Measurements from ENCODE around the gene UBC.
"Not testable (repeated sequence)": the region's sequence is repeated elsewhere in the genome, so short reads cannot be mapped to it uniquely, and the experiment has no call there.

Gene UBC

GRCh38 chr12:124893792-124894516 lies 20.5 kb downstream of the UBC start:
- TF ChIP-seq ZNF416 (tag by site-specific recombination; IDR thresholded peaks at IDR 0.05) (no peak), ELK4 (IDR thresholded peaks at IDR 0.05; ENCODE audit: borderline replicate concordance, low read depth, low read length) (no peak), ZNF423 (tag by site-specific recombination; IDR thresholded peaks at IDR 0.05) (no peak), ZFP3 (tag by site-specific recombination; IDR thresholded peaks at IDR 0.05; ENCODE audit: low read depth) (no peak)
- Histone ChIP-seq H3K27ac (ENCODE audit: extremely low read depth, low read depth, low read length) (no peak overlapping the region), H3K9me3 (ENCODE audit: control insufficient read depth, insufficient read depth, low read depth, low read length) (no peaks in the 10 kb centered on the region), H3K36me3 (ENCODE audit: control insufficient read depth in 2 of 2, insufficient read depth in 1 of 2, low read length in 2 of 2) (no peaks in the 10 kb centered on the region), H3K4me1 (ENCODE audit: control insufficient read depth, insufficient read depth, low read length) (no peaks in the 10 kb centered on the region), H3K4me3 (ENCODE audit: low read depth, low read length) (no peak overlapping the region)
- ChIA-PET POLR2A (no interaction called here), CTCF (interaction anchor here (2.0 kb wide), 1 partner anchor 12 kb away, joined by 12 read pairs; no protein-coding TSS in a partner anchor)

GRCh38 chr12:124888260-124888659 lies 26.2 kb downstream of the UBC start:
- Histone ChIP-seq H3K36me3 (ENCODE audit: control insufficient read depth in 2 of 2, insufficient read depth in 1 of 2, low read length in 2 of 2) (no peaks in the 10 kb centered on the region), H3K4me1 (ENCODE audit: control insufficient read depth, insufficient read depth, low read length) (no peaks in the 10 kb centered on the region), H3K4me3 (ENCODE audit: low read depth, low read length) (no peak overlapping the region), H3K9me3 (ENCODE audit: control insufficient read depth, insufficient read depth, low read depth, low read length) (no peaks in the 10 kb centered on the region), H3K27ac (ENCODE audit: extremely low read depth, low read depth, low read length) (no peak overlapping the region)
- ChIA-PET POLR2A (no interaction called here), CTCF (interaction anchor here (0.7 to 2.6 kb wide), 3 partner anchors 16 to 27 kb away, joined by 3 to 15 read pairs (median 7); no protein-coding TSS in a partner anchor)
- TF ChIP-seq ZNF23 (tag by site-specific recombination; IDR thresholded peaks at IDR 0.05; ENCODE audit: borderline replicate concordance) (no peak), ZNF521 (tag by site-specific recombination; IDR thresholded peaks at IDR 0.05) (no peak), ZNF292 (tag by site-specific recombination; IDR thresholded peaks at IDR 0.05; ENCODE audit: borderline replicate concordance, low read depth) (no peak), ZNF473 (tag by site-specific recombination; IDR thresholded peaks at IDR 0.05) (no peak), ZNF664 (tag by site-specific recombination; IDR thresholded peaks at IDR 0.05) (no peak), OVOL3 (tag by site-specific recombination; IDR thresholded peaks at IDR 0.05) (no peak), ZBTB7A (tag by site-specific recombination; IDR thresholded peaks at IDR 0.05; ENCODE audit: low read depth) (no peak), PATZ1 (tag by site-specific recombination; IDR thresholded peaks at IDR 0.05) (no peak), PBX3 (CRISPR knock-in tag; IDR thresholded peaks at IDR 0.05) (no peak), ZNF174 (tag by site-specific recombination; IDR thresholded peaks at IDR 0.05) (no peak), ZNF768 (tag by site-specific recombination; IDR thresholded peaks at IDR 0.05) (no peak), SP3 (tag by site-specific recombination; IDR thresholded peaks at IDR 0.05) (no peak)
- TF ChIP-seq, protein P1, sequence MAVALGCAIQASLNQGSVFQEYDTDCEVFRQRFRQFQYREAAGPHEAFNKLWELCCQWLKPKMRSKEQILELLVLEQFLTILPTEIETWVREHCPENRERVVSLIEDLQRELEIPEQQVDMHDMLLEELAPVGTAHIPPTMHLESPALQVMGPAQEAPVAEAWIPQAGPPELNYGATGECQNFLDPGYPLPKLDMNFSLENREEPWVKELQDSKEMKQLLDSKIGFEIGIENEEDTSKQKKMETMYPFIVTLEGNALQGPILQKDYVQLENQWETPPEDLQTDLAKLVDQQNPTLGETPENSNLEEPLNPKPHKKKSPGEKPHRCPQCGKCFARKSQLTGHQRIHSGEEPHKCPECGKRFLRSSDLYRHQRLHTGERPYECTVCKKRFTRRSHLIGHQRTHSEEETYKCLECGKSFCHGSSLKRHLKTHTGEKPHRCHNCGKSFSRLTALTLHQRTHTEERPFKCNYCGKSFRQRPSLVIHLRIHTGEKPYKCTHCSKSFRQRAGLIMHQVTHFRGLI (tag by site-specific recombination; IDR thresholded peaks at IDR 0.05) = no peak

- CTCF ChIA-PET = interaction anchor here (0.6 to 2.6 kb wide), 3 partner anchors 15 to 1062 kb away, joined by 5 to 15 read pairs (median 7); no protein-coding TSS in a partner anchor
- not testable (repeated sequence) for H3K27ac ChIP-seq (ENCODE audit: extremely low read depth, low read depth, low read length)
Observed at GRCh38 chr12:124887766-124888165, 26.7 kb downstream of the UBC start.

More at GRCh38 chr12:124887766-124888165, 26.7 kb downstream of the UBC start:
- H3K36me3 ChIP-seq (ENCODE audit: control insufficient read depth in 2 of 2, insufficient read depth in 1 of 2, low read length in 2 of 2); H3K9me3 ChIP-seq (ENCODE audit: control insufficient read depth, insufficient read depth, low read depth, low read length); H3K4me3 ChIP-seq (ENCODE audit: low read depth, low read length); H3K4me1 ChIP-seq (ENCODE audit: control insufficient read depth, insufficient read depth, low read length); POLR2A ChIA-PET: not testable (repeated sequence)

Data from HEK293 (cell line).